ENCODE results near the gene OMG.

GRCh38 chr17:31310886-31311285 is 13.8 kb upstream of the OMG start:
- TF ChIP-seq, protein P1, sequence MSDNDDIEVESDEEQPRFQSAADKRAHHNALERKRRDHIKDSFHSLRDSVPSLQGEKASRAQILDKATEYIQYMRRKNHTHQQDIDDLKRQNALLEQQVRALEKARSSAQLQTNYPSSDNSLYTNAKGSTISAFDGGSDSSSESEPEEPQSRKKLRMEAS (IDR thresholded peaks at IDR 0.05) = no peak
- TF ChIP-seq TAF1 (IDR thresholded peaks at IDR 0.05; ENCODE audit: low read depth) (no peak), EP300 (IDR thresholded peaks at IDR 0.05; ENCODE audit: borderline replicate concordance) (no peak), NFIC (IDR thresholded peaks at IDR 0.05) (no peak), FOXM1 (IDR thresholded peaks at IDR 0.05; ENCODE audit: borderline replicate concordance, low read depth) (no peak), CREB1 (IDR thresholded peaks at IDR 0.05; ENCODE audit: low read depth) (no peak), CEBPB (IDR thresholded peaks at IDR 0.05) (no peak), YY1 (IDR thresholded peaks at IDR 0.05; ENCODE audit: low read depth) (no peak), TEAD4 (IDR thresholded peaks at IDR 0.05) (no peak), USF1 (IDR thresholded peaks at IDR 0.05) (no peak), EGR1 (IDR thresholded peaks at IDR 0.05) (no peak), TCF12 (IDR thresholded peaks at IDR 0.05; ENCODE audit: low read depth) (no peak), RAD21 (IDR thresholded peaks at IDR 0.05; ENCODE audit: low read depth) (no peak)
- TF ChIP-seq, protein P2, sequence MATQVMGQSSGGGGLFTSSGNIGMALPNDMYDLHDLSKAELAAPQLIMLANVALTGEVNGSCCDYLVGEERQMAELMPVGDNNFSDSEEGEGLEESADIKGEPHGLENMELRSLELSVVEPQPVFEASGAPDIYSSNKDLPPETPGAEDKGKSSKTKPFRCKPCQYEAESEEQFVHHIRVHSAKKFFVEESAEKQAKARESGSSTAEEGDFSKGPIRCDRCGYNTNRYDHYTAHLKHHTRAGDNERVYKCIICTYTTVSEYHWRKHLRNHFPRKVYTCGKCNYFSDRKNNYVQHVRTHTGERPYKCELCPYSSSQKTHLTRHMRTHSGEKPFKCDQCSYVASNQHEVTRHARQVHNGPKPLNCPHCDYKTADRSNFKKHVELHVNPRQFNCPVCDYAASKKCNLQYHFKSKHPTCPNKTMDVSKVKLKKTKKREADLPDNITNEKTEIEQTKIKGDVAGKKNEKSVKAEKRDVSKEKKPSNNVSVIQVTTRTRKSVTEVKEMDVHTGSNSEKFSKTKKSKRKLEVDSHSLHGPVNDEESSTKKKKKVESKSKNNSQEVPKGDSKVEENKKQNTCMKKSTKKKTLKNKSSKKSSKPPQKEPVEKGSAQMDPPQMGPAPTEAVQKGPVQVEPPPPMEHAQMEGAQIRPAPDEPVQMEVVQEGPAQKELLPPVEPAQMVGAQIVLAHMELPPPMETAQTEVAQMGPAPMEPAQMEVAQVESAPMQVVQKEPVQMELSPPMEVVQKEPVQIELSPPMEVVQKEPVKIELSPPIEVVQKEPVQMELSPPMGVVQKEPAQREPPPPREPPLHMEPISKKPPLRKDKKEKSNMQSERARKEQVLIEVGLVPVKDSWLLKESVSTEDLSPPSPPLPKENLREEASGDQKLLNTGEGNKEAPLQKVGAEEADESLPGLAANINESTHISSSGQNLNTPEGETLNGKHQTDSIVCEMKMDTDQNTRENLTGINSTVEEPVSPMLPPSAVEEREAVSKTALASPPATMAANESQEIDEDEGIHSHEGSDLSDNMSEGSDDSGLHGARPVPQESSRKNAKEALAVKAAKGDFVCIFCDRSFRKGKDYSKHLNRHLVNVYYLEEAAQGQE (IDR thresholded peaks at IDR 0.05; ENCODE audit: low read depth) = no peak
